HG03432 (cell line): ENCODE data around the gene ACY1.
"Not testable (repeated sequence)": the region's sequence is repeated elsewhere in the genome, so short reads cannot be mapped to it uniquely, and the experiment has no call there.

Experiments used
- ATAC-seq: cut with Tn5 transposase; IDR thresholded peaks from one replicate; pipeline ENCODE4 v1.9.1; 2021; ENCODE audit warnings: mild to moderate bottlenecking, moderate library complexity; ENCODE audit not compliant: unreplicated experiment

The ACY1 gene

GRCh38 chr3:52023860-52024764 is 40.8 kb downstream of the ACY1 start:
- peak; percentile 74 for ATAC-seq

DNA sequence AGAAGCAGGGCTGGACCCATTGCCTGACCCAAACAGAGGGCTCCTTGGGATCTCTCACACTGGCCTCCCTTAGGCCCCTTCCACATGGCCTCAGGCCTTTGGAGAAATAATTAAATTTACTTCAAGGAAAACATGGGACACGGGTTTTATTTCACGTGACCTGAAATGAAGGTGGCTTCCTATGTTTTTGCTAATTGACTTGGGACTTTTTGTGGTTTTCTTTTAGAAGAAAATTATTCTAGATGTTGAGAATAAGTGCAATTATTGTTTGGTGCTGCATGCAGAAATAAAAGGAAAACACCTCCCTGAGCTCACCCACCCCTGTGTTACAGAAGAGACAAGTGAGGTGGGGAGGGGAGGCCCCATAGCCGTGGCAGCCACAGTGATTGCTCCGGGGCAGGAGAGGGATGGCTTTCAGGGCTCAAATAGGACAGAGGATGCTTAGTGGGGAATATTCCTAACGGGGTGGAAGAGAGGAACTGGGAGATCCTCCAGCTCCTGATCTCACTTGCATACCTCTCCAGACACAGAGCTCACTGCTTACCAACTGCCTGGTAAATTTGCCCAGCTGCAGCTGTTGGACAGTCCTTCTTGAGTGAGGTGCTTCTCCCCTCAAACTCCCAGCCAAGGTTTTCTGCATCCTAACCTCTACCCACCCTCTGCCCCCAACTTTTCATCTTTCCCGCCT is 41.6 kb downstream of the ACY1 start:
- no peak for ATAC-seq

DNA sequence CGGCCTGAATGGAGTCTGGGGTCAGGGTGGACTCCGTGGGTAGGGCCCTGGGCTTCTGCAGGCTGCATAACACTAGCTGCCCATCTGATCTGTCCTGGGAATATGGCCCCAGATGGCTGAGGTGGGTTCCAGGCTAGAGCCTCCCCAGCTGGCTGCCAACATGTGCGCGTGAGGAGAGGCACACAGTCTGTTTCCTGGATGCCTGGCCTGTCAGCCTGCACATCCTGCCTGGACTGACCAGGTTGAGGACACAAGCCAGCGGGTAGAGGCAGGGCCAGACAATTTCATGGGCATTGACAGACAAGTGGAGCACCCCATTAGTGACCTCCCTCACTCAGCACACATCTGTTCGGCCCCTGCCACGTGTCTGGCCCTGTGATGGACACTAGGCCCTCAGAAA is 42.1 kb downstream of the ACY1 start:
- no peak for ATAC-seq

DNA sequence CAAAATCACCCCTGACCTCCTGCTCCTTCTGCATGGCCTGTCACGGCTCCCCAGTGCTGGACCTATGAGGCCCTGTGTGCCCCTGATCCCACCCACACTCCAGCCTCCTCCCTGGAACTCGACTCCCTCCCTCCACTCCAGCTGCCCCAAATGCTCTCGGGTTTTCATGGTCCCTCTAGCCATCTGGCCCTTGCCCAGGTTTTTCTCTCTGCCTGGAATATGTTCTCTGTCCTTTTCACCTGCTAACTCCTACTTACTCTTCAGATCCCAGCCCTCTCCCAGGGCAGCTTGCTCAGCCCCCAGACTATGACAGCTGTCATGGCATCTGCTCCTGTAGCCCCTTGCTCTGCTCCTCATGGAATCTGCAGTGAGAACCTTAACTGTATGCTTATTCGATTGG is 42.7 kb downstream of the ACY1 start:
- no peak for ATAC-seq

DNA sequence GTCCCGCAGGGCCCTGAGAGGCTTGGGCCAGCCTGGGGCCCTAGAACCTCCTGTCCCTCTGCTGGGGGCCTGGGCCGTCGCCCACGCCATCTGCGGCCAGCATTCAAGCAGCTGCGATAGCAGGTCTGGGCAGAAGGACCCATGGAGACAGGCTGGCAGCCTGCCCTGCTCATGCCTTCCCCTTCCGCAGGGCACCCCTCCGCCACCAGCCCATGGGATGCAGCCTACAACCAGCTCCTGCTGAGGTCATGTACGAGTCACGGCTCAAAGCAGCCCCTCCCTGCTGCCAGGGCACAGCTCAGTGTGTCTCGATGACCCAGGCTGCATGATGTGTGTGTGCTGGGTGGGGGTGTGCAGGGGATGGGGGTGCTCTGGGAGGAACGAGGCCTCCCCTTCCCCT is 45.2 kb downstream of the ACY1 start:
- no peak for ATAC-seq

GRCh38 chr3:52029053-52029452 is 45.7 kb downstream of the ACY1 start:
- ATAC-seq = no peak

- no peak for ATAC-seq
Measured at GRCh38 chr3:52029535-52029934, 46.2 kb downstream of the ACY1 start.

GRCh38 chr3:52030714-52031310 is 47.5 kb downstream of the ACY1 start:
- ATAC-seq = no peak

- no peak for ATAC-seq
Measured at GRCh38 chr3:52031896-52032295, 48.6 kb downstream of the ACY1 start.

- no peak for ATAC-seq
Measured at GRCh38 chr3:52032702-52033408, 49.5 kb downstream of the ACY1 start.

- not testable (repeated sequence) for ATAC-seq
Measured at GRCh38 chr3:52033748-52034147, 50.4 kb downstream of the ACY1 start.

GRCh38 chr3:52034212-52034611 is 50.9 kb downstream of the ACY1 start:
- no peak for ATAC-seq

GRCh38 chr3:52034651-52035050 is 51.3 kb downstream of the ACY1 start:
- no peak for ATAC-seq

DNA sequence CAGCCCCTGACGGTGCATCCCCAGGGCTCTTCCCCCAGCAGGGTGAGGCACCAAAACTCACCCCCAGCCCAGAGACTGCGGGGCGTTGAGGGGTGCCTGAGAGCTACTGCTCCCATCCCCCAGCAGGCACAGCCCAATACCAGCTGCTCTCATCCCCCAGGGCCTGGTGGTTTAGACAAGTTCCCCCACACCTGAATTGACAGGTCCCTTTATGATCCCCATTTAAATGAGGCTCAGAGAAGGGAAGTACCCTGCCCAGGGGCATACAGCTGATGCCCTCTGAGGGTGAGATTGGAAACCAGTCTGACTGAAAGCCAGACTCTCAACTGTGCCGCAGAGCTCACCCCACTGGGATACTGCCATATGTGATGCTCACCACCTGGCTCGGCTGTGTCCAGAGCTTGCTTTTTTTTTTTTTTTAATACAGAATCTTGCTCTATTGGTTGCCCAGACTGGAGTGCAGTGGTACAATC is 52.9 kb downstream of the ACY1 start:
- peak; percentile 82 for ATAC-seq

- ATAC-seq = no peak
Measured at GRCh38 chr3:52036829-52037228, 53.5 kb downstream of the ACY1 start.

GRCh38 chr3:52037291-52037690 is 54.0 kb downstream of the ACY1 start:
- no peak for ATAC-seq

DNA sequence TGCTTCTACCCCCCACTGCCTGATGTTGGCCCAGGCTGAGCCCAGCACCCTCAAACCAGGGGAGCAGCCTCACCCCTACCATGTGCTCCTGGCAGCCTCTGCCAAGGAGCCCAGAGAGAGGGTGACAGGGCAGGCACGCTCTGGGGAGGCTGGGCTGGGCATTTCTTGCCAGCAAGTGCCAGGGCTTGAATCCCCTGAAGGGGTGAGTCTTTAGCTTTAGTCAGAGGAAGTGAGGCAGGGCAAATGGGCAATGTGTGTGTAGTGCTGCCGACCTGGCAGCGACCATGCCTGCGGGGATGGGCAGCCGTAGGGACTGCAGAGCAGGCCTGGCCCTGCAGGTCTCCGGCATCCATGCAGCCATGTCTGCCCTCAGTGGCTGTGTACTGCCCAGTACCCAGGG is 54.9 kb downstream of the ACY1 start:
- ATAC-seq = no peak
